Keratinocyte (primary cell): Measurements from ENCODE around the gene DIS3L2. TPM values are rescaled to one million over a fixed set of nuclear protein-coding genes. Genes with fewer than 3 reads are reported as not detected.

Source experiments
- DNase-seq: peaks from one replicate; pipeline ENCODE4 v3.0.0-alpha.2; 2011; ENCODE audit warnings: low read depth, missing footprints, low spot score
- FAIRE-seq: peaks from 2 replicates; lab custom pipeline; 2011; peaks lifted over from hg19 to GRCh38; lab: Jason Lieb, UNC
- H2AFZ ChIP-seq: 2 replicates; pipeline ENCODE4 v1.6.0; 2012; ENCODE audit warnings: low read length, control low read depth, inconsistent platforms; ENCODE audit not compliant: control insufficient read depth
- H3K27ac ChIP-seq: 2 replicates; pipeline ENCODE4 v1.5.1; 2011; ENCODE audit warnings: low read length; ENCODE audit not compliant: control insufficient read depth, insufficient read depth
- H3K27me3 ChIP-seq: 3 replicates; pipeline ENCODE4 v1.6.0; 2011; ENCODE audit warnings: low read length; ENCODE audit not compliant: control insufficient read depth, insufficient read depth; ENCODE audit errors: extremely low read depth
- H3K36me3 ChIP-seq, 2 experiments: 2 replicates in 1 of 2; 3 replicates in 1 of 2; pipeline ENCODE4 v1.5.1; 2011; ENCODE audit warnings: low read length in 2 of 2, mild to moderate bottlenecking in 1 of 2; ENCODE audit not compliant: control insufficient read depth in 2 of 2, insufficient read depth in 2 of 2; ENCODE audit errors: extremely low read depth in 1 of 2
- H3K4me1 ChIP-seq: 3 replicates; pipeline ENCODE4 v1.5.1; 2011; ENCODE audit warnings: low read length; ENCODE audit not compliant: control insufficient read depth, insufficient read depth; ENCODE audit errors: extremely low read depth
- H3K4me2 ChIP-seq: 3 replicates; pipeline ENCODE4 v1.6.0; 2011; ENCODE audit warnings: low read depth, low read length; ENCODE audit not compliant: control insufficient read depth, insufficient read depth; ENCODE audit errors: extremely low read depth
- H3K4me3 ChIP-seq, 3 experiments: fragments of 200-600 bp in 1 of 3; sonication (generic) in 1 of 3; 2 replicates in 2 of 3; 3 replicates in 1 of 3; pipeline ENCODE4 v1.5.1; 2011 to 2016; ENCODE audit warnings: low read length in 3 of 3, mild to moderate bottlenecking in 3 of 3, control low read depth in 2 of 3, inconsistent platforms in 1 of 3, low read depth in 1 of 3, mixed read lengths in 1 of 3, mixed run types in 1 of 3, moderate library complexity in 1 of 3; ENCODE audit not compliant: control insufficient read depth in 2 of 3, insufficient read depth in 2 of 3; ENCODE audit errors: extremely low read depth in 1 of 3
- H3K79me2 ChIP-seq: 2 replicates; pipeline ENCODE4 v1.6.0; 2012; ENCODE audit warnings: low read length; ENCODE audit not compliant: control insufficient read depth, insufficient read depth
- H3K9ac ChIP-seq: 3 replicates; pipeline ENCODE4 v1.6.0; 2011; ENCODE audit warnings: low read length; ENCODE audit not compliant: control insufficient read depth, insufficient read depth; ENCODE audit errors: extremely low read depth
- H3K9me1 ChIP-seq: 3 replicates; pipeline ENCODE4 v1.6.0; 2011; ENCODE audit warnings: low read length; ENCODE audit not compliant: control insufficient read depth, insufficient read depth; ENCODE audit errors: extremely low read depth
- H3K9me3 ChIP-seq: 2 replicates; pipeline ENCODE4 v1.5.1; 2012; ENCODE audit warnings: low read depth, low read length; ENCODE audit not compliant: control insufficient read depth
- H4K20me1 ChIP-seq: 3 replicates; pipeline ENCODE4 v1.6.0; 2011; ENCODE audit warnings: low read length; ENCODE audit not compliant: control insufficient read depth, insufficient read depth; ENCODE audit errors: extremely low read depth
- CTCF ChIP-seq, 3 experiments: IDR thresholded peaks in 1 of 3; conservative IDR thresholded peaks in 1 of 3; optimal IDR thresholded peaks in 1 of 3; 2 replicates in 2 of 3; 3 replicates in 1 of 3; pipeline versions ENCODE3 to v1.5.1; 2011; ENCODE audit warnings: low read length in 3 of 3, mild to moderate bottlenecking in 3 of 3, moderate library complexity in 2 of 3, control low read depth in 1 of 3, inconsistent platforms in 1 of 3; ENCODE audit not compliant: insufficient read depth in 2 of 3; ENCODE audit errors: extremely low read depth in 1 of 3
- EZH2 ChIP-seq: IDR thresholded peaks from one replicate; pipeline ENCODE4 v1.6.1; 2012; ENCODE audit warnings: inconsistent platforms, mild to moderate bottlenecking, low read length, moderate library complexity
- dilution Hi-C: fragments of 300-500 bp; cut with MboI; formaldehyde crosslinking; loops from one replicate; pipeline ENCODE4 v1.7.0; 2020; ENCODE audit warnings: low sequenced_read_pairs; ENCODE audit not compliant: extremely low pct_ligation_motif_present
- polyA plus RNA-seq, 5 experiments: library from polyadenylated mRNA; depleted of rRNA in 3 of 5; stranded (reverse) in 3 of 5; stranded (forward) in 1 of 5; unstranded in 1 of 5; fragments of >200 nt; gene quantifications; 1 replicate in 1 of 5; 2 replicates in 3 of 5; 3 replicates in 1 of 5; pipeline versions ENCODE4 v1.2.1 to v1.2.3, GENCODE V29; 2011 to 2012; ENCODE audit warnings: missing spikeins in 2 of 5, low read depth in 1 of 5, low replicate concordance in 1 of 5

Gene DIS3L2
- polyA plus RNA-seq, 1 donor (not counting 4 experiments of a cell fraction or from before 2014, with no cell fraction given) = 8.6 TPM

GRCh38 chr2:232142502-232142901 is 181.0 kb downstream of the DIS3L2 start:
- no peaks in the 10 kb centered on the region for H3K4me1 ChIP-seq
- FAIRE-seq (no peak), DNase-seq (no peak)
- H2AFZ ChIP-seq = no peak overlapping the region
- H3K4me3 ChIP-seq = no peak overlapping the region
- no peaks in the 10 kb centered on the region for H3K79me2 ChIP-seq
- no peaks in the 10 kb centered on the region for H3K27me3 ChIP-seq
- H4K20me1 ChIP-seq = no peaks in the 10 kb centered on the region
- dilution Hi-C loops = no loop called here
- TF ChIP-seq CTCF (optimal IDR thresholded peaks at IDR 0.05 in 1 of 3, IDR thresholded peaks at IDR 0.05 in 1 of 3, conservative IDR thresholded peaks at IDR 0.05 in 1 of 3; ENCODE audit: extremely low read depth in 1 of 3, insufficient read depth in 2 of 3, low read length in 3 of 3) (no peak), EZH2 (no peak)
- no peak overlapping the region for H3K4me2 ChIP-seq
- H3K9me3 ChIP-seq = no peaks in the 10 kb centered on the region
- no peak overlapping the region for H3K9ac ChIP-seq
- peaks cover 0 to 3% of the 10 kb centered on the region in 2 experiments for H3K36me3 ChIP-seq
- no peak overlapping the region for H3K27ac ChIP-seq
- no peaks in the 10 kb centered on the region for H3K9me1 ChIP-seq

- no peak for TF ChIP-seq CTCF (optimal IDR thresholded peaks at IDR 0.05 in 1 of 3, IDR thresholded peaks at IDR 0.05 in 1 of 3, conservative IDR thresholded peaks at IDR 0.05 in 1 of 3; ENCODE audit: extremely low read depth in 1 of 3, insufficient read depth in 2 of 3, low read length in 3 of 3)
- no peak for TF ChIP-seq EZH2
- Histone ChIP-seq H3K9me1 (no peaks in the 10 kb centered on the region), H3K9ac (no peak overlapping the region), H3K27me3 (no peaks in the 10 kb centered on the region), H3K4me2 (no peak overlapping the region), H3K27ac (no peak overlapping the region), H3K36me3 (no peaks in the 10 kb centered on the region), H3K9me3 (no peaks in the 10 kb centered on the region), H3K4me3 (no peak overlapping the region), H3K4me1 (no peaks in the 10 kb centered on the region), H2AFZ (no peak overlapping the region), H3K79me2 (no peaks in the 10 kb centered on the region), H4K20me1 (no peaks in the 10 kb centered on the region)
- FAIRE-seq (no peak), DNase-seq (no peak)
- dilution Hi-C loops = no loop called here
These were observed 184.8 kb downstream of the DIS3L2 start for GRCh38 chr2:232146294-232146693.
